A673 (cell line): ENCODE measurements around the gene CRIP1.

ENCODE experiments used
- EZH2 ChIP-seq: fragments of 200-600 bp; sonication (generic); IDR thresholded peaks from 2 replicates; pipeline ENCODE4 v1.6.1; 2017; ENCODE audit warnings: borderline replicate concordance, low read depth, mild to moderate bottlenecking, mixed read lengths, antibody characterized with exemption, low read length; ENCODE audit not compliant: poor library complexity, severe bottlenecking
- TF ChIP-seq, protein P1 (sequence below): fragments of 300-800, 200-600 bp; sonication (generic); conservative IDR thresholded peaks from 2 replicates; pipeline ENCODE4 v1.5.1; 2017; ENCODE audit warnings: low read depth, mild to moderate bottlenecking, antibody characterized with exemption, low read length, moderate library complexity, mixed read lengths

DNA sequence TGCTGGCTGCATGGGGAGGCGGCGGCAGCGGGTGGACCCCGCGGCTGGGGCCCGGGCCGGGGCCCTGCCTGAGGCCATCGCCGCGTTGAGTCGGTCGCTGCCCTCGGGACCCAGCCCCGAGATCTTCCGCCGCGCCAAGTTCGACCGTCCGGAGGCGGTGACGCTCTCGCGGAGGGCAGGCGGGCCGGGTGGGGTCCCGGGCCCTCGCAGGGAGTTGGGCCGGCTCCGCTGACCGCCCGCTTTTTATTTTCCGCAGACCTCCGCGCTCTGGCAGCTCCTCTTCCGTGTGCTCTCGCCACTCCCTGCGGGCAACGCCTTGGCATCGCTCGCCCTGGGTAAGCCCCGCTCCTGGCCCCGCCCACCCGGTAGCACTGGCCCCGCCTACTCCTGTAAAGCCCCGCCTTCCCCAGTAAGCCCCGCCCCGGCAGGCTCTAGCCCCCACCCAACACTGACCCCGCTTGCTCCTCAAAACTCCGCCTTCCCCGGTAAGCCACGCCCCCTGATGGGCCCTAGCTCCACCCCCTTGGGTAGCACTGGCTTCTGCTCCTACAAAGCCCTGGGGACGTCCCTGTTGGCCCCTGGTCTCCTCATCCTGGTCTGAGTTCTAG is 4.8 kb downstream of the CRIP1 start:
- TF ChIP-seq, protein P1, sequence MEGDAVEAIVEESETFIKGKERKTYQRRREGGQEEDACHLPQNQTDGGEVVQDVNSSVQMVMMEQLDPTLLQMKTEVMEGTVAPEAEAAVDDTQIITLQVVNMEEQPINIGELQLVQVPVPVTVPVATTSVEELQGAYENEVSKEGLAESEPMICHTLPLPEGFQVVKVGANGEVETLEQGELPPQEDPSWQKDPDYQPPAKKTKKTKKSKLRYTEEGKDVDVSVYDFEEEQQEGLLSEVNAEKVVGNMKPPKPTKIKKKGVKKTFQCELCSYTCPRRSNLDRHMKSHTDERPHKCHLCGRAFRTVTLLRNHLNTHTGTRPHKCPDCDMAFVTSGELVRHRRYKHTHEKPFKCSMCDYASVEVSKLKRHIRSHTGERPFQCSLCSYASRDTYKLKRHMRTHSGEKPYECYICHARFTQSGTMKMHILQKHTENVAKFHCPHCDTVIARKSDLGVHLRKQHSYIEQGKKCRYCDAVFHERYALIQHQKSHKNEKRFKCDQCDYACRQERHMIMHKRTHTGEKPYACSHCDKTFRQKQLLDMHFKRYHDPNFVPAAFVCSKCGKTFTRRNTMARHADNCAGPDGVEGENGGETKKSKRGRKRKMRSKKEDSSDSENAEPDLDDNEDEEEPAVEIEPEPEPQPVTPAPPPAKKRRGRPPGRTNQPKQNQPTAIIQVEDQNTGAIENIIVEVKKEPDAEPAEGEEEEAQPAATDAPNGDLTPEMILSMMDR, result no peak
- TF ChIP-seq EZH2, result no peak
